ENCODE measurements around the gene NUMA1.

DNA sequence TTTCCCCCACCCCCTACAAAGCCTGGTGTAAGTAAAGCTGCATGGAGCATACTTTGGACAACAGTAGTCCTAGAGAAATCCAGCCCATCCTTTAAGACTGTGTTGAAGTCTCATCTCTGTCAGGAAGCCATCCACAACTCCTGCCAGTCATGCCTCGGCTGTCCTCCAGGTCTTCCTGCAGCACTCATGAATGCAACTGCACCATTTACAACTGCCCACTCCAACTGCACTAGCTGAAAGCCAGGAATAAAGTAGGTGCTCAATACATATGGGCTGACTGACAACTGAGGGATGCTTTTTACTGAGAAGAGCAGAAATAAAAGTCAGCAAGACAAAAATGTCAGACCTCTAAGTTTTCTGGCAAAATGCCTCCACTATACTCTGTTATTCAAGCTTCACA is 54.3 kb downstream of the NUMA1 start:
- TF ChIP-seq, protein P1, sequence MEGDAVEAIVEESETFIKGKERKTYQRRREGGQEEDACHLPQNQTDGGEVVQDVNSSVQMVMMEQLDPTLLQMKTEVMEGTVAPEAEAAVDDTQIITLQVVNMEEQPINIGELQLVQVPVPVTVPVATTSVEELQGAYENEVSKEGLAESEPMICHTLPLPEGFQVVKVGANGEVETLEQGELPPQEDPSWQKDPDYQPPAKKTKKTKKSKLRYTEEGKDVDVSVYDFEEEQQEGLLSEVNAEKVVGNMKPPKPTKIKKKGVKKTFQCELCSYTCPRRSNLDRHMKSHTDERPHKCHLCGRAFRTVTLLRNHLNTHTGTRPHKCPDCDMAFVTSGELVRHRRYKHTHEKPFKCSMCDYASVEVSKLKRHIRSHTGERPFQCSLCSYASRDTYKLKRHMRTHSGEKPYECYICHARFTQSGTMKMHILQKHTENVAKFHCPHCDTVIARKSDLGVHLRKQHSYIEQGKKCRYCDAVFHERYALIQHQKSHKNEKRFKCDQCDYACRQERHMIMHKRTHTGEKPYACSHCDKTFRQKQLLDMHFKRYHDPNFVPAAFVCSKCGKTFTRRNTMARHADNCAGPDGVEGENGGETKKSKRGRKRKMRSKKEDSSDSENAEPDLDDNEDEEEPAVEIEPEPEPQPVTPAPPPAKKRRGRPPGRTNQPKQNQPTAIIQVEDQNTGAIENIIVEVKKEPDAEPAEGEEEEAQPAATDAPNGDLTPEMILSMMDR (conservative IDR thresholded peaks at IDR 0.05; ENCODE audit: low read depth in 2 of 2) = no peak
- TF ChIP-seq, protein P2, sequence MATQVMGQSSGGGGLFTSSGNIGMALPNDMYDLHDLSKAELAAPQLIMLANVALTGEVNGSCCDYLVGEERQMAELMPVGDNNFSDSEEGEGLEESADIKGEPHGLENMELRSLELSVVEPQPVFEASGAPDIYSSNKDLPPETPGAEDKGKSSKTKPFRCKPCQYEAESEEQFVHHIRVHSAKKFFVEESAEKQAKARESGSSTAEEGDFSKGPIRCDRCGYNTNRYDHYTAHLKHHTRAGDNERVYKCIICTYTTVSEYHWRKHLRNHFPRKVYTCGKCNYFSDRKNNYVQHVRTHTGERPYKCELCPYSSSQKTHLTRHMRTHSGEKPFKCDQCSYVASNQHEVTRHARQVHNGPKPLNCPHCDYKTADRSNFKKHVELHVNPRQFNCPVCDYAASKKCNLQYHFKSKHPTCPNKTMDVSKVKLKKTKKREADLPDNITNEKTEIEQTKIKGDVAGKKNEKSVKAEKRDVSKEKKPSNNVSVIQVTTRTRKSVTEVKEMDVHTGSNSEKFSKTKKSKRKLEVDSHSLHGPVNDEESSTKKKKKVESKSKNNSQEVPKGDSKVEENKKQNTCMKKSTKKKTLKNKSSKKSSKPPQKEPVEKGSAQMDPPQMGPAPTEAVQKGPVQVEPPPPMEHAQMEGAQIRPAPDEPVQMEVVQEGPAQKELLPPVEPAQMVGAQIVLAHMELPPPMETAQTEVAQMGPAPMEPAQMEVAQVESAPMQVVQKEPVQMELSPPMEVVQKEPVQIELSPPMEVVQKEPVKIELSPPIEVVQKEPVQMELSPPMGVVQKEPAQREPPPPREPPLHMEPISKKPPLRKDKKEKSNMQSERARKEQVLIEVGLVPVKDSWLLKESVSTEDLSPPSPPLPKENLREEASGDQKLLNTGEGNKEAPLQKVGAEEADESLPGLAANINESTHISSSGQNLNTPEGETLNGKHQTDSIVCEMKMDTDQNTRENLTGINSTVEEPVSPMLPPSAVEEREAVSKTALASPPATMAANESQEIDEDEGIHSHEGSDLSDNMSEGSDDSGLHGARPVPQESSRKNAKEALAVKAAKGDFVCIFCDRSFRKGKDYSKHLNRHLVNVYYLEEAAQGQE (IDR thresholded peaks at IDR 0.05; ENCODE audit: unreplicated experiment) = no peak
- TF ChIP-seq POLR2AphosphoS5 (IDR thresholded peaks at IDR 0.05; ENCODE audit: low read depth) (no peak), EZH2 (IDR thresholded peaks at IDR 0.05; ENCODE audit: low read depth, unreplicated experiment) (no peak), NANOG (IDR thresholded peaks at IDR 0.05; ENCODE audit: borderline replicate concordance) (no peak), EZH2phosphoT487 (IDR thresholded peaks at IDR 0.05; ENCODE audit: unreplicated experiment) (no peak), ETS1 (IDR thresholded peaks at IDR 0.05) (no peak), JUNB (IDR thresholded peaks at IDR 0.05; ENCODE audit: unreplicated experiment) (no peak), ZNF114 (CRISPR knock-in tag; IDR thresholded peaks at IDR 0.05) (no peak)
